ENCODE results near the gene TCERG1L. TPM values are rescaled to one million over a fixed set of nuclear protein-coding genes. Genes with fewer than 3 reads are reported as not detected.

The TCERG1L gene
- total RNA-seq, 1 experiment from 2014 or later: 1.5 TPM

DNA sequence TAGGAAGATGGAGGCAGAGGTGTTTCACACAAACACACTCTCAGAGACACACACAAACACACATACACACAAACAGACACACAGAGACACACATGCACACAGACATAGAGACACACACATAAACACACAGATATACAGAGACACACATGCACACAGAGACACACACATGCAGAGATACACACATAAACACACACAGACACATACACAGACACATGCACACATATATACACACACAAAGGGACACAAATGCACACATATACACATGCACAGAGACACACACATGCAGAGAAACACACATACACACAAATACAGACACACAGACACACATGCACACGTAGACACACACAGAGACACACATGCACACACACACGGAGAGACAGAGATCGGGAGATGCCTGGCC lies 163.3 kb downstream of the TCERG1L start:
- DNase-seq (ENCODE audit: low spot score) (no peak), ATAC-seq (no peak)
- peaks cover 4% of the 10 kb centered on the region; the same call in 1 of the 2 replicates for H3K4me1 Mint-ChIP-seq
- H3K27ac Mint-ChIP-seq: no peak overlapping the region
- peaks cover 17% of the 10 kb centered on the region for H3K27me3 Mint-ChIP-seq (ENCODE audit: low read depth)
- H3K36me3 Mint-ChIP-seq: peaks cover 71% of the 10 kb centered on the region
- H3K4me3 Mint-ChIP-seq: no peak overlapping the region
- TF ChIP-seq SOX15 (CRISPR knock-in tag; IDR thresholded peaks at IDR 0.05) (no peak), HMGA2 (CRISPR knock-in tag; IDR thresholded peaks at IDR 0.05) (no peak), TCF7 (CRISPR knock-in tag; IDR thresholded peaks at IDR 0.05; ENCODE audit: low read depth) (no peak)
- peaks cover 75% of the 10 kb centered on the region for H3K9me3 Mint-ChIP-seq
- ChIA-PET POLR2A (no interaction called here), CTCF (no interaction called here)

DNA sequence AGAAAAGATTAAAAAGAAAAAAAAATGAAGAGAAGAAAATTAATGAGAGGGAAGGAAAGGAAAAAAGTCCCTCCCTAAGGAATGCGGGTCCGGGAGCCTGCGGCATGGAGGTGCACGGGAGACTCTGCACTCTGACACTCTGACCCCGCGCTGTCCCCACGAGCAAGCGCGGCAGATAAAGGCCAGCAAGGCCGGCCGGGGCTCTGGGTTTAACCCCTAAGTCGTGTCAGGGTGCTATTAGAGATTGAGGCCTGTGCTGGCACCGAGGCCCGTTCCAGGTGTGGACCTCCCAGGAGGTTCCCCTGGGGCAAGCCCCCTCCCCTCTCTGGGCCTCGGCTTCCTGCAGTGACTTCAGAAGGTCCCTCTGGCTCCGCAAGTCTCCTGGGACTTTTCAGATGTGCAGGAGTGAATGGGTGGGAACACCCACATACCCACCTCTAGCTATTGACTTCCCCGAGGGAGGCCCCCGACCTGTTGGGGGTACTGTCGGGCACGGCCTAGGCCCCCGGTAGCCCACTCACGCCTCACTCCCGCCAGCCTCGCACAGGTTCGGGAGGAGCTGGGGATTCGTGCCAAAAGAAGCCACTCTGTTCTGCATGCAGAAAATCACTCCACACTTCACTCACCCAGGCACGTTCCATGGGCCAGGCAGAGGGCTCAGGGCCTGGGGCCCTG lies 164.1 kb downstream of the TCERG1L start:
- no peak for ATAC-seq
- peaks cover 16% of the 10 kb centered on the region for H3K27me3 Mint-ChIP-seq (ENCODE audit: low read depth)
- ChIA-PET POLR2A (no interaction called here), CTCF (no interaction called here)
- H3K27ac Mint-ChIP-seq: no peak overlapping the region
- peaks cover 68% of the 10 kb centered on the region for H3K9me3 Mint-ChIP-seq
- H3K4me3 Mint-ChIP-seq: no peak overlapping the region
- no peak for DNase-seq (ENCODE audit: low spot score)
- H3K4me1 Mint-ChIP-seq: peaks cover 4% of the 10 kb centered on the region; the same call in 1 of the 2 replicates
- peaks cover 69% of the 10 kb centered on the region for H3K36me3 Mint-ChIP-seq
- TF ChIP-seq, protein P1, sequence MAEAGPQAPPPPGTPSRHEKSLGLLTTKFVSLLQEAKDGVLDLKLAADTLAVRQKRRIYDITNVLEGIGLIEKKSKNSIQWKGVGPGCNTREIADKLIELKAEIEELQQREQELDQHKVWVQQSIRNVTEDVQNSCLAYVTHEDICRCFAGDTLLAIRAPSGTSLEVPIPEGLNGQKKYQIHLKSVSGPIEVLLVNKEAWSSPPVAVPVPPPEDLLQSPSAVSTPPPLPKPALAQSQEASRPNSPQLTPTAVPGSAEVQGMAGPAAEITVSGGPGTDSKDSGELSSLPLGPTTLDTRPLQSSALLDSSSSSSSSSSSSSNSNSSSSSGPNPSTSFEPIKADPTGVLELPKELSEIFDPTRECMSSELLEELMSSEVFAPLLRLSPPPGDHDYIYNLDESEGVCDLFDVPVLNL (CRISPR knock-in tag; IDR thresholded peaks at IDR 0.05; ENCODE audit: borderline replicate concordance, low read depth): no peak
- TF ChIP-seq, protein P2, sequence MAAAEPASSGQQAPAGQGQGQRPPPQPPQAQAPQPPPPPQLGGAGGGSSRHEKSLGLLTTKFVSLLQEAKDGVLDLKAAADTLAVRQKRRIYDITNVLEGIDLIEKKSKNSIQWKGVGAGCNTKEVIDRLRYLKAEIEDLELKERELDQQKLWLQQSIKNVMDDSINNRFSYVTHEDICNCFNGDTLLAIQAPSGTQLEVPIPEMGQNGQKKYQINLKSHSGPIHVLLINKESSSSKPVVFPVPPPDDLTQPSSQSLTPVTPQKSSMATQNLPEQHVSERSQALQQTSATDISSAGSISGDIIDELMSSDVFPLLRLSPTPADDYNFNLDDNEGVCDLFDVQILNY (CRISPR knock-in tag; IDR thresholded peaks at IDR 0.05): no peak
- TF ChIP-seq, protein P3, sequence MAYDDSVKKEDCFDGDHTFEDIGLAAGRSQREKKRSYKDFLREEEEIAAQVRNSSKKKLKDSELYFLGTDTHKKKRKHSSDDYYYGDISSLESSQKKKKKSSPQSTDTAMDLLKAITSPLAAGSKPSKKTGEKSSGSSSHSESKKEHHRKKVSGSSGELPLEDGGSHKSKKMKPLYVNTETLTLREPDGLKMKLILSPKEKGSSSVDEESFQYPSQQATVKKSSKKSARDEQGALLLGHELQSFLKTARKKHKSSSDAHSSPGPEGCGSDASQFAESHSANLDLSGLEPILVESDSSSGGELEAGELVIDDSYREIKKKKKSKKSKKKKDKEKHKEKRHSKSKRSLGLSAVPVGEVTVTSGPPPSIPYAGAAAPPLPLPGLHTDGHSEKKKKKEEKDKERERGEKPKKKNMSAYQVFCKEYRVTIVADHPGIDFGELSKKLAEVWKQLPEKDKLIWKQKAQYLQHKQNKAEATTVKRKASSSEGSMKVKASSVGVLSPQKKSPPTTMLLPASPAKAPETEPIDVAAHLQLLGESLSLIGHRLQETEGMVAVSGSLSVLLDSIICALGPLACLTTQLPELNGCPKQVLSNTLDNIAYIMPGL (CRISPR knock-in tag; IDR thresholded peaks at IDR 0.05): no peak
- TF ChIP-seq, protein P4, sequence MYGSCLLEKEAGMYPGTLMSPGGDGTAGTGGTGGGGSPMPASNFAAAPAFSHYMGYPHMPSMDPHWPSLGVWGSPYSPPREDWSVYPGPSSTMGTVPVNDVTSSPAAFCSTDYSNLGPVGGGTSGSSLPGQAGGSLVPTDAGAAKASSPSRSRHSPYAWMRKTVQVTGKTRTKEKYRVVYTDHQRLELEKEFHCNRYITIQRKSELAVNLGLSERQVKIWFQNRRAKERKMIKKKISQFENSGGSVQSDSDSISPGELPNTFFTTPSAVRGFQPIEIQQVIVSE (CRISPR knock-in tag; IDR thresholded peaks at IDR 0.05; ENCODE audit: borderline replicate concordance): no peak

DNA sequence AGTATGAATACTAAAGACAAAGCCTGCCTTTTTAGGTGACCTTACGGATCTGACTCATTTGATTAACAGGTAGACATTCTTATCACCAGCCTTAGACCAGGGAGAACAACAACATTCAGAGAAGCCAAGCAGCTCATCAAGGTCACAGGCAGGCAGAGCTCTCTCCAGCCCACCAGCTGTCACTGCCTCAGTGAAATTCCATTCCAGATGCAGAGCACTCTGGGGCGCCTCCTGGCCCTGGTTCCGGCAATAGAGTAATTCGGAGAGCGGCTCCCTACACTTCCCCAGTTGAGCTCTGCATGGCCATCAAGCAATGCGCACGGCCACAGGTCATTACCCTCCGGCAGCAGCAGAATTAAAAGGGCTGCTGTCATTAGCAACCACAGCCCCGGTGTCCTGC lies 164.7 kb downstream of the TCERG1L start:
- H3K27ac Mint-ChIP-seq: no peak overlapping the region
- POLR2A ChIA-PET: no interaction called here
- CTCF ChIA-PET: no interaction called here
- peaks cover 62% of the 10 kb centered on the region for H3K9me3 Mint-ChIP-seq
- H3K4me1 Mint-ChIP-seq: peaks cover 4% of the 10 kb centered on the region; the same call in 1 of the 2 replicates
- peaks cover 14% of the 10 kb centered on the region for H3K27me3 Mint-ChIP-seq (ENCODE audit: low read depth)
- H3K4me3 Mint-ChIP-seq: no peak overlapping the region
- DNase-seq (ENCODE audit: low spot score): no peak
- no peak for ATAC-seq
- H3K36me3 Mint-ChIP-seq: peaks cover 69% of the 10 kb centered on the region
- TF ChIP-seq, protein P5, sequence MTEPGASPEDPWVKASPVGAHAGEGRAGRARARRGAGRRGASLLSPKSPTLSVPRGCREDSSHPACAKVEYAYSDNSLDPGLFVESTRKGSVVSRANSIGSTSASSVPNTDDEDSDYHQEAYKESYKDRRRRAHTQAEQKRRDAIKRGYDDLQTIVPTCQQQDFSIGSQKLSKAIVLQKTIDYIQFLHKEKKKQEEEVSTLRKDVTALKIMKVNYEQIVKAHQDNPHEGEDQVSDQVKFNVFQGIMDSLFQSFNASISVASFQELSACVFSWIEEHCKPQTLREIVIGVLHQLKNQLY (CRISPR knock-in tag; IDR thresholded peaks at IDR 0.05): no peak
- no peak for TF ChIP-seq TCF7 (CRISPR knock-in tag; IDR thresholded peaks at IDR 0.05; ENCODE audit: low read depth)
- TF ChIP-seq, protein P6, sequence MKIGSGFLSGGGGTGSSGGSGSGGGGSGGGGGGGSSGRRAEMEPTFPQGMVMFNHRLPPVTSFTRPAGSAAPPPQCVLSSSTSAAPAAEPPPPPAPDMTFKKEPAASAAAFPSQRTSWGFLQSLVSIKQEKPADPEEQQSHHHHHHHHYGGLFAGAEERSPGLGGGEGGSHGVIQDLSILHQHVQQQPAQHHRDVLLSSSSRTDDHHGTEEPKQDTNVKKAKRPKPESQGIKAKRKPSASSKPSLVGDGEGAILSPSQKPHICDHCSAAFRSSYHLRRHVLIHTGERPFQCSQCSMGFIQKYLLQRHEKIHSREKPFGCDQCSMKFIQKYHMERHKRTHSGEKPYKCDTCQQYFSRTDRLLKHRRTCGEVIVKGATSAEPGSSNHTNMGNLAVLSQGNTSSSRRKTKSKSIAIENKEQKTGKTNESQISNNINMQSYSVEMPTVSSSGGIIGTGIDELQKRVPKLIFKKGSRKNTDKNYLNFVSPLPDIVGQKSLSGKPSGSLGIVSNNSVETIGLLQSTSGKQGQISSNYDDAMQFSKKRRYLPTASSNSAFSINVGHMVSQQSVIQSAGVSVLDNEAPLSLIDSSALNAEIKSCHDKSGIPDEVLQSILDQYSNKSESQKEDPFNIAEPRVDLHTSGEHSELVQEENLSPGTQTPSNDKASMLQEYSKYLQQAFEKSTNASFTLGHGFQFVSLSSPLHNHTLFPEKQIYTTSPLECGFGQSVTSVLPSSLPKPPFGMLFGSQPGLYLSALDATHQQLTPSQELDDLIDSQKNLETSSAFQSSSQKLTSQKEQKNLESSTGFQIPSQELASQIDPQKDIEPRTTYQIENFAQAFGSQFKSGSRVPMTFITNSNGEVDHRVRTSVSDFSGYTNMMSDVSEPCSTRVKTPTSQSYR (CRISPR knock-in tag; IDR thresholded peaks at IDR 0.05): no peak
- TF ChIP-seq, protein P7, sequence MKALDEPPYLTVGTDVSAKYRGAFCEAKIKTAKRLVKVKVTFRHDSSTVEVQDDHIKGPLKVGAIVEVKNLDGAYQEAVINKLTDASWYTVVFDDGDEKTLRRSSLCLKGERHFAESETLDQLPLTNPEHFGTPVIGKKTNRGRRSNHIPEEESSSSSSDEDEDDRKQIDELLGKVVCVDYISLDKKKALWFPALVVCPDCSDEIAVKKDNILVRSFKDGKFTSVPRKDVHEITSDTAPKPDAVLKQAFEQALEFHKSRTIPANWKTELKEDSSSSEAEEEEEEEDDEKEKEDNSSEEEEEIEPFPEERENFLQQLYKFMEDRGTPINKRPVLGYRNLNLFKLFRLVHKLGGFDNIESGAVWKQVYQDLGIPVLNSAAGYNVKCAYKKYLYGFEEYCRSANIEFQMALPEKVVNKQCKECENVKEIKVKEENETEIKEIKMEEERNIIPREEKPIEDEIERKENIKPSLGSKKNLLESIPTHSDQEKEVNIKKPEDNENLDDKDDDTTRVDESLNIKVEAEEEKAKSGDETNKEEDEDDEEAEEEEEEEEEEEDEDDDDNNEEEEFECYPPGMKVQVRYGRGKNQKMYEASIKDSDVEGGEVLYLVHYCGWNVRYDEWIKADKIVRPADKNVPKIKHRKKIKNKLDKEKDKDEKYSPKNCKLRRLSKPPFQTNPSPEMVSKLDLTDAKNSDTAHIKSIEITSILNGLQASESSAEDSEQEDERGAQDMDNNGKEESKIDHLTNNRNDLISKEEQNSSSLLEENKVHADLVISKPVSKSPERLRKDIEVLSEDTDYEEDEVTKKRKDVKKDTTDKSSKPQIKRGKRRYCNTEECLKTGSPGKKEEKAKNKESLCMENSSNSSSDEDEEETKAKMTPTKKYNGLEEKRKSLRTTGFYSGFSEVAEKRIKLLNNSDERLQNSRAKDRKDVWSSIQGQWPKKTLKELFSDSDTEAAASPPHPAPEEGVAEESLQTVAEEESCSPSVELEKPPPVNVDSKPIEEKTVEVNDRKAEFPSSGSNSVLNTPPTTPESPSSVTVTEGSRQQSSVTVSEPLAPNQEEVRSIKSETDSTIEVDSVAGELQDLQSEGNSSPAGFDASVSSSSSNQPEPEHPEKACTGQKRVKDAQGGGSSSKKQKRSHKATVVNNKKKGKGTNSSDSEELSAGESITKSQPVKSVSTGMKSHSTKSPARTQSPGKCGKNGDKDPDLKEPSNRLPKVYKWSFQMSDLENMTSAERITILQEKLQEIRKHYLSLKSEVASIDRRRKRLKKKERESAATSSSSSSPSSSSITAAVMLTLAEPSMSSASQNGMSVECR (CRISPR knock-in tag; IDR thresholded peaks at IDR 0.05; ENCODE audit: borderline replicate concordance): no peak
- TF ChIP-seq, protein P8, sequence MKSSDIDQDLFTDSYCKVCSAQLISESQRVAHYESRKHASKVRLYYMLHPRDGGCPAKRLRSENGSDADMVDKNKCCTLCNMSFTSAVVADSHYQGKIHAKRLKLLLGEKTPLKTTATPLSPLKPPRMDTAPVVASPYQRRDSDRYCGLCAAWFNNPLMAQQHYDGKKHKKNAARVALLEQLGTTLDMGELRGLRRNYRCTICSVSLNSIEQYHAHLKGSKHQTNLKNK (CRISPR knock-in tag; IDR thresholded peaks at IDR 0.05): no peak
- no peak for TF ChIP-seq ELF4 (CRISPR knock-in tag; IDR thresholded peaks at IDR 0.05; ENCODE audit: low read depth)
- TF ChIP-seq, protein P4 (CRISPR knock-in tag; IDR thresholded peaks at IDR 0.05; ENCODE audit: borderline replicate concordance): no peak
- TF ChIP-seq, protein P2 (CRISPR knock-in tag; IDR thresholded peaks at IDR 0.05): no peak
- TF ChIP-seq ZNF263 (CRISPR knock-in tag; IDR thresholded peaks at IDR 0.05; ENCODE audit: low read depth): no peak

Data from WTC11 (cell line).